OCI-M2 (cell line): Measurements from ENCODE around the gene LIPG.
"Not testable (repeated sequence)": the region's sequence is repeated elsewhere in the genome, so short reads cannot be mapped to it uniquely, and the experiment has no call there.

Source experiments
- DNase-seq: peaks from one replicate; lab custom pipeline; 2025; ENCODE audit not compliant: unreplicated experiment; lab: John Stamatoyannopoulos, UW

The LIPG gene

GRCh38 chr18:49572611-49573345, 10.9 kb downstream of the LIPG start:
- no peak for DNase-seq

GRCh38 chr18:49573835-49574234, 12.0 kb downstream of the LIPG start:
- no peak for DNase-seq

GRCh38 chr18:49579041-49579440, 17.2 kb downstream of the LIPG start:
- not testable (repeated sequence) for DNase-seq

GRCh38 chr18:49579583-49579982, 17.7 kb downstream of the LIPG start:
- not testable (repeated sequence) for DNase-seq

- DNase-seq, result no peak
Measured at GRCh38 chr18:49580279-49580678, 18.4 kb downstream of the LIPG start.

- no peak for DNase-seq
Measured at GRCh38 chr18:49581371-49581770, 19.5 kb downstream of the LIPG start.

- DNase-seq, result no peak
Measured at GRCh38 chr18:49582579-49582978, 20.7 kb downstream of the LIPG start.

- no peak for DNase-seq
Measured at GRCh38 chr18:49584394-49584793, 22.5 kb downstream of the LIPG start.

- DNase-seq, result not testable (repeated sequence)
Measured at GRCh38 chr18:49584951-49585350, 23.1 kb downstream of the LIPG start.

GRCh38 chr18:49585781-49586663, 24.2 kb downstream of the LIPG start:
- no peak for DNase-seq

GRCh38 chr18:49588171-49588570, 26.3 kb downstream of the LIPG start:
- DNase-seq, result no peak

GRCh38 chr18:49588971-49589370, 27.1 kb downstream of the LIPG start:
- no peak for DNase-seq

- no peak for DNase-seq
Measured at GRCh38 chr18:49590608-49591007, 28.8 kb downstream of the LIPG start.

- no peak for DNase-seq
Measured at GRCh38 chr18:49591271-49591670, 29.4 kb downstream of the LIPG start.

GRCh38 chr18:49591775-49592174, 29.9 kb downstream of the LIPG start:
- DNase-seq, result no peak

GRCh38 chr18:49596687-49597086, 34.8 kb downstream of the LIPG start:
- no peak for DNase-seq

GRCh38 chr18:49597157-49597931, 35.5 kb downstream of the LIPG start:
- DNase-seq, result no peak

- no peak for DNase-seq
Measured at GRCh38 chr18:49601211-49601610, 39.4 kb downstream of the LIPG start.

- DNase-seq, result no peak
Measured at GRCh38 chr18:49608366-49609255, 46.8 kb downstream of the LIPG start.

GRCh38 chr18:49609256-49610021, 47.6 kb downstream of the LIPG start:
- no peak for DNase-seq
